Hippocampal formation (tissue), 2 donors: ENCODE measurements around the gene HNRNPL.
"Not testable (repeated sequence)": the region's sequence is repeated elsewhere in the genome, so short reads cannot be mapped to it uniquely, and the experiment has no call there.

Experiments used
- DNase-seq, 2 donors: peaks; one replicate each; lab custom pipeline; 2025; lab: John Stamatoyannopoulos, UW

Gene HNRNPL

DNA sequence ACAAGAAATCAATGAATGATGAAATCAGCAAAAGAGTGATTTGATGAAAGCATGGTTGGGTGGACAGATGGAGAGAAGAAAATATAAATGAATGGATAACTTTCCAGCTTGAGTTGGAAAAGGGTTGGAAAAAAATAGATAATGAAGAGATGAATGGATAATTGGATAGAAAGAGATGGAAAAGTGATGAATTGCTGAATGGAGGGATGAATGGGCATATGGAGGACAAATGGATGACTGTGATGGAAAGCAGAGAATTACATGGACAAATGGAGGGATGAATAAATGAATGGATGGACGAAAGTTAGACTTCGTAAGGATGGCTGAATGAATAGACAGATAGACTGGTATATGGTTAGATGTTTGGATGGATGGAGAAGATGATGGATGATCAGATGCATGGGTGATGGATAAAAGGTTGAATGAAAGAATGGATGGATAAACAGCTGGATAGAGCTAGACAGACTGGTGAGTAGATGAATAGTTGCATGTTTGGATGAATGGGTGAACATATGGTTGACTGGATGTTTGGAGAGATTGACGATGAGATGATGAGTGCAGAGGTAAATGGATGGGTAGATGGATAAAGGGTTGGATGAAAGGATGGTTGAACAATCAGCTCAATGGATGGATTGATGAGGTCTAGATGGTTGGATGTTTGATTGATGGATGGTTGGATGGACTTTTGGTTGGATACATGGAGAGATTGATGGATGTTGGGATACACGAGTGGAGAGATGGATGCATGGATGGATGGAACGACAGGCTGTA, 49.0 kb downstream of the HNRNPL start:
- no peak for DNase-seq

DNA sequence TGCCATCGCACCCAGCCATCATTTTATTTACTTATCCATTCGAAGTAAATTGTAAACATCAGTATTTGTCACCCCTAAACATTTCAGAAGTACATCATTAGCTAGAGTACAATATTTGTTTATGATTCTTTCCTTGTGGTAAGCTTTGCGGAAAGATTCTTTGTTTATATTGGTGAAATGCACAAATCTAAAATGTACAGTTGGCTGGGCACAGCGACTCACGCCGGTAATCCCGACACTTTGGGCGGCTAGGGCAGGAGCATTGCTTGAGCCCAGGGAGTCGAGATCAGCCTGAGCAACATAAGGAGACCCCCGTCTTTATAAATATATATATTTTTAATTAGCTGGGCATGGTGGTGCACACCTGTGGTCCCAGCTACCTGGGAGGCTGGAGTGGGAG, 50.7 kb downstream of the HNRNPL start:
- no peak for DNase-seq

DNA sequence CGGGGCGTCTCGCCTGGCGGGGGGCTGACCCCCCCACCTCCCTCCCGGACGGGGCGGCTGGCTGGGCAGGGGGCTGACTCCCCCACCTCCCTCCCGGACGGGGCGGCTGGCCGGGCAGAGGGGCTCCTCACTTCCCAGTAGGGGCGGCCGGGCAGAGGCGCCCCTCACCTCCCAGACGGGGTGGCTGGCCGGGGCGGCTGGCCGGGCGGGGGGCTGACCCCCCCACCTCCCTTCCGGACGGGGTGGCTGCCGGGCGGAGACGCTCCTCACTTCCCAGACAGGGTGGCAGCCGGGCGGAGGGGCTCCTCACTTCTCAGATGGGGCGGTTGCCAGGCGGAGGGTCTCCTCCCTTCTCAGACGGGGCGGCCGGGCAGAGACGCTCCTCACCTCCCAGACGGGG, 52.0 kb downstream of the HNRNPL start:
- DNase-seq, result not testable (repeated sequence)

DNA sequence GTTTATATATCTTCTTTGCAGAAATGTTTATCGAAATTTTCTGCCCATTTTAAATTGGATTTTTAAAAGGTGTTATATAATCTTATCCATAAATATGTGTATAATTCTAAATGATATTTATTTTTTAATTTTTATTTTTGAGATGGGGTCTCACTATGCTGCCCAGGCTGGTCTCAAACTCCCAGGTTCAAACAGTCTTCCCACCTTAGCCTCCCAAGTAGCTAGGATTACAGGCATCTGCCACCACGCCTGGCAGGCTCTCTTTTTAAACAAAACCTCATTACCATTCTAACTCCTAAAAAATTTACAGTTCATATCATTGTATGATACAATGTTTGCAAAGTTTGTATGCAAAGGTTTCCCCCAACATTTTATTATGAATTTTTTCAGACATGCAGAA, 53.6 kb downstream of the HNRNPL start:
- no peak for DNase-seq

DNA sequence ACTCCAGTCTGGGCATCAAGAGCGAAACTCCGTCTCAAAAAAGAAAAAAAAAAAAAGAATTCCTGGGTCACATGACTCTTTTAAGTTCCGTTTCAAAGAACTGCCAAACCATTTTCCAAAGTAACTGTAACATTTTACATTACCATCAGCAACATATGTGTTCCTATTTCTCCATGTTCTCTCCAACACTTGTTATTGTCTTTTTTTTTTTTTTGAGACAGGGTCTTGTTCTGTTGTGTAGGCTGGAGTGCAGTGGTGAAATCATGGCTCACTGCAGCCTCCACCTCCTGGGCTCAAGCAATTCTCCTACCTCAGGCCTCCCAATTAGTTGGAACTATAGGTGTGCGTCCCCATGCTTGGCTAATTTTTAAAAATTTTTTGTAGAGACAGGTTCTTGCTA, 54.2 kb downstream of the HNRNPL start:
- DNase-seq, result no peak

DNA sequence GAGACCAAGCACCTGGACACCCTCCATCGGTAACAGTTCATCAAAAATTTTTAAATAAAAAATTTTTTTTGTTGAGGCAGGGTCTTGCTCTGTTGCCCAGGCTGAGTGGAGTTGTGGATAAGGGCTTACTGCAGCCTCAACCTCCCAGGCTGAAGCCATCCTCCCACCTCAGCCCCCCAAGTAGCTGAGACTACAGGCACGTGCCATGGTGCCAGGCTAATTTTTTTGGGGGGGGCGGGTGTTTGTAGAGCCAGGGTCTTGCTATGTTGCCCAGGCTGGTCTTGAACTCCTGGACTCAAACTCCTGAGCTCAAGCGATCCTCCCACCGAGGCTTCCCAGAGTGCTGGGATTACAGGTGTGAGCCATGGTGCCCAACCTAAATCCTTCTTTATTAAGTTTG, 56.1 kb downstream of the HNRNPL start:
- no peak for DNase-seq

DNA sequence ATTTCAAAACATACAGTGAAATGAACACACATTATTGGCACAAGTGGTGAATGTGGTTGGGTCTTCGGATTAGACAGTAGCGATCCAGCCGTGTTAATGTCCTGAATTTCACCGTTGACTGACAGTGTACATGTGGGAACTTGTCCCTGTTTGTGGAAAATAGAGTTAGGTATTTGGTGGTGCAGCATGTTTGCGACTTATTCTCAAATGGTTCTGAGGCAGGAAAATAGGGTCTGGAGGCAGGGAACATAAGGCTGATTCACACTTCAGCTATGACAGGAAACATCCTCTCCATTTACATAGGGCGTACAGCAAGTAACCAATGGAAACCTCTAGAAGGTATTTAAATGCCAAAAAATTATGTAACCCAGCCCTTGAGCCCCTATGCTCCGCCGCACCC, 56.6 kb downstream of the HNRNPL start:
- DNase-seq, result no peak

DNA sequence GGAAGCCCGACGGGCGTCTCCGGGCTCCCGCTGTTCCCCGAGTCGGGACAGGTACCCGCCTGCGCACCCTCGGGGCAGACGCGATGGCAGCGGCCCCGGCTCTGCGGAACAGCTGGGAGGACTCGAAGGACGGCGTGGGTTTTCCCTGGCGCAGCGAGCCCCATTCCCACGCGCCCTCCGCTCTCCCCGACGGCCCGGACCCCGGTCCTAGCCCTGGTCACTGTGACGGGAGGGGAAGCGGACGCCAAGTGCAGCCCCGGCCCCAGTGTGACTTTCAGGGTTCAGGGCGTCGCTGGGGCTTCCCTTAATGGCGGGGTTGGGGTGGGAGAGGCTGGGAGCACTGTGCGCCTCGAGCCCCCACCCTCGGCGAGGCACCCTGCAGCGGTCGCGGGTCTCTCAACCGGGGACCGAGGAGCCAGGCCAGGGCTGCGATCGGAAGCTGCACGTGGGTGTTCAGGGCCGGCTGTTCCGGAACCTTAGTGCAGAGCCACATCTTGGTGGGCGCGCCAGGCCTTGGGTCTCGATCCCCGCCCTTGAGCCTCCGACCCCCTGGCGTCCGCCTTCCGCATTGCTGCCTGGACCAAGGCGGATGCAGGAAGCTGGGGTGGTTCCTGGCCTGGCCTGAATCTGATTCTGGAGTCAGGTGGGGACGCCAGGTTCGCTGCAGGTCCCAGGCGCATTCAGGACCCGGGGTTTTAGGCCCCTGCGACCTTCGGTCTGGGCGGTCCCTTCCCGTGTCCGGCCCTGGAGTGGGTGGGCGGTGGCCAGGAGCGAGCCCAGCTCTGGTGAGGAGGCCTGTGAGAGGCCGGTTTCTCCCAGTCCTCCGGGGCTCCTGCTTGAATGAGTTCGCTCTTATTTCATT, 57.3 kb downstream of the HNRNPL start:
- no peak for DNase-seq

DNA sequence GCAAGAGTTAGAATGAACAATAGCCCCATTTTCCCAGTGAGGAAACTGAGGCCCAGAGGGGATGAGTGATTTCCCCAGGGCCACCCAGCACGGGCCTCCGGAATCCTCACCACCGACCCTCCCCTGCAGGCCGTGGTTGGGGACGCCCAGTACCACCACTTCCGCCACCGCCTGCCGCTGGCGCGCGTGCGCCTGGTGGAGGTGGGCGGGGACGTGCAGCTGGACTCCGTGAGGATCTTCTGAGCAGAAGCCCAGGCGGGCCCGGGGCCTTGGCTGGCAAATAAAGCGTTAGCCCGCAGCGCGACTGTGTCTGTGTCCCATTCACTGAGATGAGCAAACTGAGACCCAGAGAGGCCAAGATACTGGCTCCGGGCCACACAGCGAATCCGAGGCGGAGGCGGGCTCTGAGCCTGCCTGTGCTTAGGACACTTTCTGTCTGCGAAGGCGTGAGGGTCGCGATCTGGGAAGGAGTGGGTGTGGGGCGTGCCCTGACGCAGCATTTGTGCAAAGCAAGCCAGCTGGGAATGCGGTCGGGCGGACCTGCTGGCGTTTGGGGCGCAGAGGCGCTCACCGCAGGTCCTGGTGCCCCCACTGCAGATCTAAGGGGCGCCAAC, 58.2 kb downstream of the HNRNPL start:
- not testable (repeated sequence) for DNase-seq

DNA sequence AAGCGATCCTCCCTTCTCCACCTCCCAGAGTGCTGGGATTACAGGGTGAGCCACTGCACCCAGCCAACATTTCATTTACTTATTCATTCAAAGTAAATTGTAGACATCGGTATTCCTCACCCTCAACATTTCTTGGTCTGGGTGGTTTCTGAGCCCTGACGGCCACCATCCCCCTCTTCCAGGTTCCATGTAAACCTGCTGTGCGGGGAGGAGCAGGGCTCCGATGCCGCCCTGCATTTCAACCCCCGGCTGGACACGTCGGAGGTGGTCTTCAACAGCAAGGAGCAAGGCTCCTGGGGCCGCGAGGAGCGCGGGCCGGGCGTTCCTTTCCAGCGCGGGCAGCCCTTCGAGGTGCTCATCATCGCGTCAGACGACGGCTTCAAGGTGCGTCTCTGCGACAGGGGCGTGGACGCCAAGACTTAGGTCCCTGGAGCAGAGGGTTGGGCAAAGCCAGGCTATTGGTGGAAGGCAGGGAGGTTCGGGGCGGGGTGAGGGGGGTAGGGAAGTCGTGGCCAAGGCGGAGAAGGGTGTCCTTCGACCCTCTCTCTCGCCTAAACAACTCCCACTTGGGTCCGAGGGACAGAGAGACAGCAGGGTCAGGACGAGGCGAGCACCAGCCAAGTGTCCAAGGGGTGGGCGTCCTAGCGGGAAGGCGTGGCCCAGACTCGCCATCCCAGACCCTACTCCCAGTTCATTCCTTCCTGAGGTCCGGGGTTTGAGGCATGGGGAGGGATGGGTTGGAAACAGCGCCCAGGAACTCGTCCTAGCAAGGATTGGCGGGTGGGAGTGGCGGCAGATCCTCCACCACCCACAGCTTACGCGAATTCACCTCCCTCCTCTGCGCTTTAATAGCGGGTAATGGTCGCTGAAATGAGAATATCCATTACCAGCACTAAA, 59.0 kb downstream of the HNRNPL start:
- not testable (repeated sequence) for DNase-seq

DNA sequence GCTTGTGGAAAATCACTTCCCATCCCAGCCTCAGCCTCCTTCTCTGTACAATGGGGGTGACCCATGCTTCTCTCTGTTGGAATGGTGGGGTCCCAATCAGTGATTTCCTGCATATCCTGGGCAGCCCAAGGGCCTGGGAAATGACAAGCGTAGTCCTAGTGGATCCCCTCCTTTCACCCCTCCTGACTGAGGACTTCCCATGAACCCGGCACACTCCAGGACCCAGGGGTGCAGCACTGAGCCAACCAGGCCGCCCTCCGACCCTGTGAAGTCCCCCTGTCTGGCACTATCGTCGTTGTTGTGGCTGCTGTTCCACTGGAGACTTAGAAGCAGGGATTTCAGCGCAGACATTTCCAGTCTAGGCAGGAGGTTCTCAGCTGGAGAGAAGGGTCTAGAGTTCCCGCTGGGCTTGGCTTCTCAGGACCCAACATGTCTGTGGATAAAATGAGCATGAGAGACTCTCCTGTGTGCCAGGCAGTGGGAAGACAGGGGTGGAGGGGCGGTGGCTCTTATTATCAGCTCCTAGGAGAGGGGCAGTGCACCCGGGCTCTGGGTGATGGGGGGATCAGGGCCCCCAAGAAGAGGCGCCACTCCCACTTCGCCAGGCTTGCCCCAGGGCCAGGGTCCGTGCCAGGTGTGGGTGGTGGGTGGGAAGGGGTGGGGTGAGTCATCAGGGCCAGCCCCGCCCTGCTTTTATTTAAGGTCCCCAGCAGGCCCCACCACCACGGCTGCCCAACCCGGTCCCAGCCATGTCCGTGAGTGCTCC, 61.1 kb downstream of the HNRNPL start, which contains the start of gene LGALS7B:
LGALS7B (plus strand) TSS at position 723 of the 766 bp plus-strand sequence; CDS start at position 750, 27 bp downstream.
- no peak for DNase-seq

DNA sequence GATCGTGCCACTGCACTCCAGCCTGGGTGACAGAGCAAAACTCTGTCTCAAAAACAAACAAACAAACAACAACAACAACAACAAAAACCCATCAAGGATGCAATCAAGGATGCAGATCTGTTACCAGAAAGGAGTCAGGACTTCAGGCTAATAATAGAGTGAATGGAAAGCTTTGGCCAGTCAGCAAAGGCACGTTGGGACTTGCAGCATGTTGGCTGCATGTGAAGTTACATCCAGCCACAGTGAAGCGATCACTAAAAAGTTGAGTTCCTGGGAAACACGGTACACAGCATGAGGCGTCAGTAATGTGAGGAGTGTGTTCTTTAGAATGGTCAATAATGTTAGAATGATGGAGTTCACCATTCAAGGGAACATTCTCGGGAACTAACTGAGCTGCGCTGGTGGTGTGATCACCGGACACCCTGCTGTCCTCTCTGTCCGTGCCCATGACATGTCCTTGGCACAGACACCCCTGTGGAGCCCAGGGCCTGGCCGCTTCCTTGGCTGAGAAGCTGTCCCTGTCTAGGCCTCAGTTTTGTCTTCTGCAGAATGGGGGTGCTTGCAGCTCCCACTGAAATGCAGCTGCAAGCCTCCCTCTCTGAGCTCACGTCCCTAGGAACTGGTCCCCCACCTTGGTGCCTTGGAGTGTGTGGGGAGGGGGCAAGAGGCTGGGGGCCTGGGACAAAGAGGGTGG, 63.1 kb downstream of the HNRNPL start:
- DNase-seq, result no peak
